Measurements from ENCODE around the gene ZNF560. TPM values are rescaled to one million over a fixed set of nuclear protein-coding genes. Genes with fewer than 3 reads are reported as not detected.

ZNF560 gene
- polyA plus RNA-seq, 1 experiment: 2.1 TPM

DNA sequence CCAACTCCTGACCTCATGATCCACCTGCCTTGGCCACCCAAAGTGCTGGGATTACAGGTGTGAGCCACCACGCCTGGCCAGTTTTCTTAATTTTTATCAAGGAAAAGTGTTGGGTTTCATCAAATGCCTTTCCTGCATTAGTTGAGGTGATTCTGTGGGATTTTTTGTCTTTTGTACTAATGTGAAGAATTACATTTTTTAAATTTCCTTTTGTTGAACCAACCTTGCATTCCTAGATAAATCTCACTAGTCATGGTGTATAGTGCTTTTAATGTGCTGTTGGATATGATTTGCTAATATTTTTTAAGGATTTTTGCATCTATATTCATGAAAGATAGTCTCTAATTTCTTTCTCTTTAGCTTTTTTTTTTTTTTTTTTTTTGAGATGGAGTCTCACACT is 2.4 kb upstream of the ZNF560 start:
- no peak overlapping the region for H3K27ac ChIP-seq (ENCODE audit: low read depth, low read length)
- no peak for DNase-seq (ENCODE audit: low read depth, low spot score)
- TF ChIP-seq, protein P1, sequence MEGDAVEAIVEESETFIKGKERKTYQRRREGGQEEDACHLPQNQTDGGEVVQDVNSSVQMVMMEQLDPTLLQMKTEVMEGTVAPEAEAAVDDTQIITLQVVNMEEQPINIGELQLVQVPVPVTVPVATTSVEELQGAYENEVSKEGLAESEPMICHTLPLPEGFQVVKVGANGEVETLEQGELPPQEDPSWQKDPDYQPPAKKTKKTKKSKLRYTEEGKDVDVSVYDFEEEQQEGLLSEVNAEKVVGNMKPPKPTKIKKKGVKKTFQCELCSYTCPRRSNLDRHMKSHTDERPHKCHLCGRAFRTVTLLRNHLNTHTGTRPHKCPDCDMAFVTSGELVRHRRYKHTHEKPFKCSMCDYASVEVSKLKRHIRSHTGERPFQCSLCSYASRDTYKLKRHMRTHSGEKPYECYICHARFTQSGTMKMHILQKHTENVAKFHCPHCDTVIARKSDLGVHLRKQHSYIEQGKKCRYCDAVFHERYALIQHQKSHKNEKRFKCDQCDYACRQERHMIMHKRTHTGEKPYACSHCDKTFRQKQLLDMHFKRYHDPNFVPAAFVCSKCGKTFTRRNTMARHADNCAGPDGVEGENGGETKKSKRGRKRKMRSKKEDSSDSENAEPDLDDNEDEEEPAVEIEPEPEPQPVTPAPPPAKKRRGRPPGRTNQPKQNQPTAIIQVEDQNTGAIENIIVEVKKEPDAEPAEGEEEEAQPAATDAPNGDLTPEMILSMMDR (IDR thresholded peaks at IDR 0.05; ENCODE audit: low read depth, low read length): no peak
- POLR2A ChIA-PET: no interaction called here
- no peak overlapping the region for H3K4me3 ChIP-seq (ENCODE audit: low read depth, low read length)
- peaks cover 35% of the 10 kb centered on the region for H3K9me3 ChIP-seq (ENCODE audit: control insufficient read depth, insufficient read depth, low read length)
- no peaks in the 10 kb centered on the region for H3K27me3 ChIP-seq (ENCODE audit: control insufficient read depth, insufficient read depth, low read length)
- CTCF ChIA-PET: interaction anchor here (0.6 kb wide), 1 partner anchor 15 kb away, joined by 4 read pairs; no protein-coding TSS in a partner anchor

DNA sequence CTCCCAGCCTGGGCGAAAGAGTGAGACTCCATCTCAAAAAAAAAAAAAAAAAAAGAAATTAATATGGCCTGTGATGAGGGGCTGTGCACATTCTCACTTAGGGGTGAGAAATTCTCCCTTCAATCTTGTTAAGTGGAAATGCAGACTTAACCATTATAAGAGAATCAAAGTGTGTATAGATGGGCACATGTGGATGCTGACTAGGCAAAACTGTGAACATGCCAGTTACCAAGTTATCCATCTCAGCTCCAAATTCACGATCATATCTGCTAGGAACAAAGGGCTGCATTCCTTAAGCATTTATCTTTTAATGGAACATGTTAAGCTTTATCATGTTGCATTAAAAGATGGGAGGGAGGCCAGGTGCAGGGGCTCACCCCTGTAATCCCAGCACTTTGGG is 4.3 kb downstream of the ZNF560 start:
- TF ChIP-seq, protein P1 (IDR thresholded peaks at IDR 0.05; ENCODE audit: low read depth, low read length): no peak
- DNase-seq (ENCODE audit: low read depth, low spot score): no peak
- Histone ChIP-seq H3K4me3 (ENCODE audit: low read depth, low read length) (no peak overlapping the region), H3K27me3 (ENCODE audit: control insufficient read depth, insufficient read depth, low read length) (no peaks in the 10 kb centered on the region), H3K9me3 (ENCODE audit: control insufficient read depth, insufficient read depth, low read length) (peaks cover 42% of the 10 kb centered on the region), H3K27ac (ENCODE audit: low read depth, low read length) (no peak overlapping the region)
- POLR2A ChIA-PET: no interaction called here
- CTCF ChIA-PET: no interaction called here

DNA sequence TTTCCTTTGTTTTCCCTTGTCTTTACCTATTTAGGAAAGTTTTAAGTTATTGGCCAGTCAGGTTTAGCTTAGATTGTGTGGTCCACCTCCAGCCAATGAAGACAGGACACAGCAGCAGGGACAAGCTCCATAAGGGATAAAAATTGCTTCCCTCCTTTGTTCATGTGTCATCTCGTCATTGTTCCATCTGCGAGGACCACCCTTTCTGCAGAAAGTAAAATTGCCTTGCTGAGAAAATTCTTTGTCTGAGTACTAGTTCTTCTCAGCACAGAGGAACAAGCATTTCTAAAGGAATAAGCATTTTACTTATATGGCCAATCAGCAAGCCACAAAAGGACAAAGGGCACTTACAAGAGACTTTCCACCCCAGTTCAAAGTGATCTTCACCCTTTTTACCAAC is 11.4 kb downstream of the ZNF560 start:
- ChIA-PET CTCF (no interaction called here), POLR2A (no interaction called here)
- Histone ChIP-seq H3K27me3 (ENCODE audit: control insufficient read depth, insufficient read depth, low read length) (no peaks in the 10 kb centered on the region), H3K9me3 (ENCODE audit: control insufficient read depth, insufficient read depth, low read length) (peaks cover 42% of the 10 kb centered on the region), H3K4me3 (ENCODE audit: low read depth, low read length) (no peak overlapping the region), H3K27ac (ENCODE audit: low read depth, low read length) (no peak overlapping the region)
- no peak for DNase-seq (ENCODE audit: low read depth, low spot score)
- TF ChIP-seq, protein P1 (IDR thresholded peaks at IDR 0.05; ENCODE audit: low read depth, low read length): no peak

DNA sequence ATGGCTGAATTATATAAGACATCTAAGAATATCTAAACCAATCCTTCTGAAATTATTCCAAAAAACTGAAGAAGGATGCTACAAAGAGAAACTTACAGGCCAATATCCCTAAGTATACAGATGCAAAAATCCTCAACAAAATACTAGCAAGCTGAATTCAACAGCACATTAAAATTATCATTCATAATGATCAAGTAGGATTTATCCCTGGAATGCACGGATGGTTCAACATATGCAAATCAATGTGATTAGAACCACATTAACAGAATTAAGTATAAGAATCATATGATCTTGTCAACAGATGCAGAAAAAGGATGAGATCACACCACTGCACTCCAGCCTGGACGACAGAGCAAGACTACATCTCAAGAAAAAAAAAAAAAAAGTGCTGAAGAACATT is 13.3 kb downstream of the ZNF560 start:
- H3K9me3 ChIP-seq (ENCODE audit: control insufficient read depth, insufficient read depth, low read length): peaks cover 45% of the 10 kb centered on the region
- CTCF ChIA-PET: interaction anchor here (0.7 kb wide), 1 partner anchor 16 kb away, joined by 4 read pairs; no protein-coding TSS in a partner anchor
- POLR2A ChIA-PET: interaction anchor here (0.7 kb wide), 1 partner anchor 185 kb away, joined by 4 read pairs; no protein-coding TSS in a partner anchor
- no peaks in the 10 kb centered on the region for H3K27me3 ChIP-seq (ENCODE audit: control insufficient read depth, insufficient read depth, low read length)
- no peak overlapping the region for H3K4me3 ChIP-seq (ENCODE audit: low read depth, low read length)
- no peak for DNase-seq (ENCODE audit: low read depth, low spot score)
- TF ChIP-seq, protein P1 (IDR thresholded peaks at IDR 0.05; ENCODE audit: low read depth, low read length): no peak
- no peak overlapping the region for H3K27ac ChIP-seq (ENCODE audit: low read depth, low read length)

DNA sequence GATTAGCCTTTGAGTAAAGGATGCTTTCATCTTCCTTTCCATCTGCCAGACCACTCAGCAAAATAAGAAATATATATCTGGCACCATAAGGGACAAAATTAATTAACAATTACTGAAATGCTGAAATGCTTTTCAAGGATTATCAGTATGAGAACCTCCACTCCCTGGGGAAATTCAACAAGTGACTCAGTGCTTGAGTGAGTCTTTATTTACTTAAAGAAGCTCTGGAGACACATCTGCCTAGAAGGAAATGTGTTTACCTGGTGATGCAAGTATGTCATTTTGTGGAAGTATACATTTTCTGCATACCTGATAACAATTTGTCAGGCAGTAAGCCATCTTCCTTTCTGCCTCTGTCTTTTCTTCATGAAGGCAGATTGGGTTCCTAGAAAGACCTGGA is 23.4 kb downstream of the ZNF560 start:
- no peak for DNase-seq (ENCODE audit: low read depth, low spot score)
- peaks cover 18% of the 10 kb centered on the region for H3K9me3 ChIP-seq (ENCODE audit: control insufficient read depth, insufficient read depth, low read length)
- CTCF ChIA-PET: no interaction called here
- POLR2A ChIA-PET: no interaction called here
- TF ChIP-seq, protein P1 (IDR thresholded peaks at IDR 0.05; ENCODE audit: low read depth, low read length): no peak
- no peak overlapping the region for H3K4me3 ChIP-seq (ENCODE audit: low read depth, low read length)
- H3K27me3 ChIP-seq (ENCODE audit: control insufficient read depth, insufficient read depth, low read length): no peaks in the 10 kb centered on the region
- H3K27ac ChIP-seq (ENCODE audit: low read depth, low read length): no peak overlapping the region

Data from AG04450 (cell line).